Measurements from ENCODE around the gene RNF20.

GRCh38 chr9:101569741-101570501, 36.3 kb downstream of the RNF20 start:
- TF ChIP-seq CTCF (optimal IDR thresholded peaks at IDR 0.05 in 1 of 3, IDR thresholded peaks at IDR 0.05 in 1 of 3, conservative IDR thresholded peaks at IDR 0.05 in 1 of 3; ENCODE audit: extremely low read depth in 1 of 3, insufficient read depth in 2 of 3, low read length in 3 of 3) (no peak), EZH2 (IDR thresholded peaks at IDR 0.05; ENCODE audit: low read length) (no peak)

Data from keratinocyte (primary cell).